ENCODE results near the gene CDK5.
A peak's percentile ranks its signal among the peaks of the same experiment; 100 is the strongest.

Gene CDK5

GRCh38 chr7:151009327-151010036 lies 48.2 kb downstream of the CDK5 start:
- no peak for ATAC-seq (ENCODE audit: low read depth)
- no peak for DNase-seq (ENCODE audit: low spot score in 2 of 2)
- Mint-ChIP-seq H3K9me3 (no peaks in the 10 kb centered on the region), H3K4me3 (no peak overlapping the region), H3K36me3 (no peaks in the 10 kb centered on the region), H3K4me1 (peaks cover 16% of the 10 kb centered on the region), H3K27me3 (peaks cover 2% of the 10 kb centered on the region), H3K27ac (no peak overlapping the region)

GRCh38 chr7:151008511-151009323 lies 49.0 kb downstream of the CDK5 start:
- H3K4me3 Mint-ChIP-seq, result peak overlapping the region; percentile 71

GRCh38 chr7:151008143-151008510 lies 49.6 kb downstream of the CDK5 start:
- Mint-ChIP-seq H3K27me3 (peaks cover 2% of the 10 kb centered on the region), H3K27ac (no peak overlapping the region), H3K4me1 (peaks cover 13% of the 10 kb centered on the region), H3K9me3 (no peaks in the 10 kb centered on the region), H3K36me3 (no peaks in the 10 kb centered on the region), H3K4me3 (peak overlapping the region; percentile 71)
- no peak for ATAC-seq (ENCODE audit: low read depth)
- DNase-seq (ENCODE audit: low spot score in 2 of 2), result no peak

More at GRCh38 chr7:151008511-151009323, 49.0 kb downstream of the CDK5 start:
- DNase-seq (ENCODE audit: low spot score in 2 of 2) (peak; percentile 82 to 85), ATAC-seq (ENCODE audit: low read depth) (peak; percentile 52)
- Mint-ChIP-seq H3K4me1 (peaks cover 13% of the 10 kb centered on the region), H3K36me3 (no peaks in the 10 kb centered on the region), H3K27ac (no peak overlapping the region), H3K27me3 (peaks cover 2% of the 10 kb centered on the region), H3K9me3 (no peaks in the 10 kb centered on the region)

GRCh38 chr7:151007469-151007898 lies 50.2 kb downstream of the CDK5 start:
- ATAC-seq (ENCODE audit: low read depth), result no peak
- no peaks in the 10 kb centered on the region for H3K9me3 Mint-ChIP-seq
- H3K36me3 Mint-ChIP-seq, result no peaks in the 10 kb centered on the region
- peaks cover 10% of the 10 kb centered on the region for H3K4me1 Mint-ChIP-seq
- H3K27ac Mint-ChIP-seq, result no peak overlapping the region
- peak overlapping the region; percentile 71 for H3K4me3 Mint-ChIP-seq
- no peak for DNase-seq (ENCODE audit: low spot score in 2 of 2)
- H3K27me3 Mint-ChIP-seq, result peaks cover 2% of the 10 kb centered on the region

- Mint-ChIP-seq H3K4me3 (no peak overlapping the region), H3K27me3 (peaks cover 2% of the 10 kb centered on the region)
These were observed 51.0 kb downstream of the CDK5 start for GRCh38 chr7:151006590-151007300.

GRCh38 chr7:151005566-151005965 lies 52.1 kb downstream of the CDK5 start:
- Mint-ChIP-seq H3K4me3 (no peak overlapping the region), H3K9me3 (no peaks in the 10 kb centered on the region), H3K27ac (no peak overlapping the region), H3K4me1 (peaks cover 5% of the 10 kb centered on the region), H3K27me3 (peaks cover 4% of the 10 kb centered on the region), H3K36me3 (no peaks in the 10 kb centered on the region)
- ATAC-seq (ENCODE audit: low read depth) (no peak), DNase-seq (ENCODE audit: low spot score in 2 of 2) (no peak)

More at GRCh38 chr7:151006590-151007300, 51.0 kb downstream of the CDK5 start:
- Mint-ChIP-seq H3K9me3 (no peaks in the 10 kb centered on the region), H3K4me1 (peaks cover 9% of the 10 kb centered on the region), H3K36me3 (no peaks in the 10 kb centered on the region), H3K27ac (no peak overlapping the region)
- no peak for DNase-seq (ENCODE audit: low spot score in 2 of 2)
- ATAC-seq (ENCODE audit: low read depth), result no peak

All from memory B cell (primary cell).